Right renal cortex interstitium (tissue), 3 donors: ENCODE measurements around the gene CIAO2A. TPM values are rescaled to one million over a fixed set of nuclear protein-coding genes. Genes with fewer than 3 reads are reported as not detected.
A peak's percentile ranks its signal among the peaks of the same experiment; 100 is the strongest.
"Not testable (repeated sequence)": the region's sequence is repeated elsewhere in the genome, so short reads cannot be mapped to it uniquely, and the experiment has no call there.

Source experiments
- DNase-seq, 3 donors: peaks; one replicate each; pipeline ENCODE4 v3.0.0-alpha.2; 2013; ENCODE audit warnings: low read depth in 3 of 3, low spot score in 2 of 3
- polyA plus RNA-seq, 3 donors: library from polyadenylated mRNA; unstranded; fragments of 120-200 nt; gene quantifications; one replicate each; pipeline ENCODE4 v1.2.1, GENCODE V29; 2013; ENCODE audit not compliant: insufficient read length in 3 of 3

Gene CIAO2A
- polyA plus RNA-seq, 3 donors, result 84.0 to 96.8 (median 92.6) TPM

- DNase-seq, result no peak
Measured at GRCh38 chr15:64072812-64073211, 20.8 kb downstream of the CIAO2A start.

GRCh38 chr15:64071931-64072765 is 21.5 kb downstream of the CIAO2A start:
- DNase-seq, result no peak

GRCh38 chr15:64070965-64071851 is 22.4 kb downstream of the CIAO2A start:
- no peak for DNase-seq

- DNase-seq, result no peak
Measured at GRCh38 chr15:64070106-64070505, 23.5 kb downstream of the CIAO2A start.

GRCh38 chr15:64068133-64068532 is 25.5 kb downstream of the CIAO2A start:
- DNase-seq, result no peak

GRCh38 chr15:64067564-64068030 is 26.0 kb downstream of the CIAO2A start:
- DNase-seq, result peak in 2 of 3 donors; percentile 43 to 44

GRCh38 chr15:64066451-64066850 is 27.2 kb downstream of the CIAO2A start:
- no peak for DNase-seq

GRCh38 chr15:64060716-64061115 is 32.9 kb downstream of the CIAO2A start:
- DNase-seq, result no peak

- not testable (repeated sequence) for DNase-seq
Measured at GRCh38 chr15:64059104-64059503, 34.5 kb downstream of the CIAO2A start.

- DNase-seq, result no peak
Measured at GRCh38 chr15:64058279-64058678, 35.4 kb downstream of the CIAO2A start.

- DNase-seq, result not testable (repeated sequence)
Measured at GRCh38 chr15:64053674-64054073, 40.0 kb downstream of the CIAO2A start.

GRCh38 chr15:64052925-64053491 is 40.6 kb downstream of the CIAO2A start:
- no peak for DNase-seq

- DNase-seq, result no peak
Measured at GRCh38 chr15:64051407-64052259, 42.0 kb downstream of the CIAO2A start.

- DNase-seq, result no peak
Measured at GRCh38 chr15:64051093-64051402, 42.6 kb downstream of the CIAO2A start.

GRCh38 chr15:64050281-64051092 is 43.2 kb downstream of the CIAO2A start:
- DNase-seq, result no peak

GRCh38 chr15:64048781-64049460 is 44.7 kb downstream of the CIAO2A start:
- DNase-seq, result no peak

- peak in 2 of 3 donors; percentile 46 to 51 for DNase-seq
Measured at GRCh38 chr15:64046421-64047153, 47.1 kb downstream of the CIAO2A start, which contains the start of gene DAPK2. DAPK2 (minus strand) TSS chr15:64046485; CDS start chr15:64040261, 6,224 bp downstream.

- DNase-seq, result no peak
Measured at GRCh38 chr15:64045774-64046420, 47.7 kb downstream of the CIAO2A start.
